GM19467 (cell line): Measurements from ENCODE around the gene PLK2.

Source experiments
- ATAC-seq: cut with Tn5 transposase; IDR thresholded peaks from one replicate; pipeline ENCODE4 v1.9.1; 2021; ENCODE audit warnings: mild to moderate bottlenecking, moderate library complexity; ENCODE audit not compliant: unreplicated experiment

The PLK2 gene

DNA sequence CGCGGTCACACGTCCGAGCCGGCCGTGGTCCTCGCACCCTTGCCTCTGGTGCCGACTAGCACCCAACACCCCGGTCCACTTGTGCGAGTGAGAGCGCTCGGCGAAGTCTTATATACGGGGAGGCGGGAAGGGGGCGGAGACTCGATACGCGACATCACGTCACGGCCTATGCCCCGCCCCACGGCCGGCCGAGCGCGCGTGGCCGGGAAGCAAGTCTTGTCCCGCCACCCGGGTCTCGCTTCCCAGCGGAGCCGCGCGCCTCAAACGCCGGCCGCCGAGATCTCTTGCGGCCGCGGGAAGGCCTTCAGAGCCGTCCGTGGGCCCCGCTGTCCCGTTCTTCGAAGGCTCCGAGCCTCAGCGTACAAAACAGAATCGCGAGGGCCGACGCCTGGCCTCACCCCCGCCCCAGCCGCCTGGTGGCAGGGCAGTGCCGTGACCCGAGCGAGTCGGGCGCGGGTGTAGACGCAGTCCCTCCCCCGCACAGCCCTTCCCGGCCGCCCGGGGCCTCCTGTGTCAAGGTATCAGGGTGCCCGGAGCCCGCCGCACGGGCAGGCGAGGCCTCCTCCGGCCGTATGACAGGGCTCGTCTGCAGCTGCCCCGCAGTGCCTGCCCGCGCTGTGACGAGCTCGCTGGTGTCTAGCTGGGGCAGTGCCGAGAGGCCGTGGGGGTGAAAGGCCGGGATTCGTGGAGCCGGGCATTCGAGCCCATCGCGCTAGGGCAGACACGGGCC, at the start of gene PLK2:
Gene PLK2 (minus strand): TSS at position 85 of the 730 bp plus-strand sequence. CDS start 127 bp downstream, outside the sequence.
- peak; percentile 69 for ATAC-seq

DNA sequence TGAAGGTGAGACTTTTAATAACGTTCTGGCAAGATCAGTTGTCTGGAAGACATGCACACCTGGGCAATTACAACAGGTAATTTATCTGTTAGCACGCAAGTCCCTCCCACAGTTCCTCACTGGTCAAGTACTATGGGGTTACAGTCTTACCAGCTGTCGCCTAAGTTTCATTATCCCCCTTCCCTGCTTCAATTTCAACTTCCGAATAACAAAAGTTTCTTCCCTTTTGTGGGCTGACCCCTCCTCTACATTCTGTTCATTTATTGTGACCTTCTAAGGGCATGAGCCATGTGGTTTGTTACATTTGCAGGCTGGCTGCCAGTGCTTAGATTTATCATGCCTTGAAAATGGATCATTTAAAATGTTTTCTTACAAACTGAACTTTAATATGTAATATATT, 47.8 kb upstream of the PLK2 start:
- ATAC-seq, result no peak

- ATAC-seq, result peak; percentile 83
These were observed 46.2 kb upstream of the PLK2 start for GRCh38 chr5:58505971-58506640.

GRCh38 chr5:58505502-58505901, 45.6 kb upstream of the PLK2 start:
- no peak for ATAC-seq

GRCh38 chr5:58504766-58505165, 44.9 kb upstream of the PLK2 start:
- no peak for ATAC-seq

DNA sequence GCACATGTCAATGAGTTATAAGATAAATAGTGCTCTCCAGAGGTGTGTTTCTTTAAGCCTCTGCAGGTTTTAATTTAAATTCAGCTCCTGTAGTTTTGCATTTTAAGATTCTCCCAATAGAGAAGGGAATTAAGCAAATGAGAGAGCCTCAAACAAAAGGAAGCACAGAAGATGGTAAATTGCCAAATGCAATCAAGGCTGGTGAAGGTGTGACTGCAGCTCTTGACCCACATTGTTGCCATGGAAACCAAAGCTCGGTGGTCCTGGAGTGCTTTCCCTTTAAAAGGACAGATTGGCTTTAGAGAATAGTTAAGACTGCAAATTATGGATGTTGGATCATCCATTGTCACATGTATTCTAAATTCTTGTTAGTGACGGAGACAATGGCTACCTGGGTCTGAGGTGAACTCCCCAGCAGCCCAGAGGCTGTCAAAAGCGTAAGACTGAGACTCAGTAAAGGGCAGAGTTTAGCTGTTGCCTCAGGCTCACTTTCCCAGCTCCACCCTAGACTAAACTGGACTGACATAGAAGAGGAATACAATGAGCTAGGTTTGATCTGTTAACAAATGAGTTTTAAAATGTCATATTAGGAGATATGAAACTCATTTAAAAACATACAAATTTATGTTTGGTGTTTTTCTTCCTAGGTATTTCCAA, 43.6 kb upstream of the PLK2 start:
- no peak for ATAC-seq

GRCh38 chr5:58501778-58502417, 42.0 kb upstream of the PLK2 start:
- no peak for ATAC-seq

DNA sequence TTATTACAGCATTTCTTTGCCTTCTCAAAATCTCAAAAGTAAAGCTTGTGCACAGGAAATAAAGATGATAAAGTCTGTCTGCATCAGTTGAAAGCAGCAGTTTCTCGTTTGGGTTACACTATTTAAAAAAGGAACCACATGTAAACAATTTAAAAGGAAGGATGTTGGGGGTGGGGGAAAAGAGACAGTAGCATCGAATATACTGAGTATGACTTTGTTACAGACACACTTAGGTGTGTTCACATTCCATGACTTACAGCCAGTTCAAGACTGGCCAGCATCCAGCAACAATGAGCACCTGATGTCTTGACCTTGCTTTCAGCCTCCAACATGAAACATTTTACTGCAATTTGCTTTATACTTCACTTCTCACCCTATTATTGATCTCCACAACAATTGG, 40.1 kb upstream of the PLK2 start:
- no peak for ATAC-seq

DNA sequence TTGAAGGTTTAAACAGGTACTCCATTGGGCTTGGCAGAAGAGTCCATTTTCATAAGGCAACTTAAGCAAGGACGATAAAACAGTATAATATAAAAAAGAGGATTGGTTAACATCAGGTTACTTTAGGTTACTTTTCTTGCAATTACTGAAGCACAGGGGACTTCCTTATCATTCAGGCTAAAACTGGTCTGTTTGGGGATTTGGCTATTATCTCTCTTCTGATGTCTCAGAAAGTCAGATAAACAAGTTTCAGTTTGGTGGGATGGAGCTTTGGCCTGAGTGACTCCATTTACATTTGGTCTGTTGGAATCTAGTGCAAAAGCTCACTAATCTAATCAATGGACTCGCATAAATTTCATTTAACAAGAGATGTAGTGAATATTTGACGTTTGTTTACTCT, 39.3 kb upstream of the PLK2 start:
- ATAC-seq, result no peak

DNA sequence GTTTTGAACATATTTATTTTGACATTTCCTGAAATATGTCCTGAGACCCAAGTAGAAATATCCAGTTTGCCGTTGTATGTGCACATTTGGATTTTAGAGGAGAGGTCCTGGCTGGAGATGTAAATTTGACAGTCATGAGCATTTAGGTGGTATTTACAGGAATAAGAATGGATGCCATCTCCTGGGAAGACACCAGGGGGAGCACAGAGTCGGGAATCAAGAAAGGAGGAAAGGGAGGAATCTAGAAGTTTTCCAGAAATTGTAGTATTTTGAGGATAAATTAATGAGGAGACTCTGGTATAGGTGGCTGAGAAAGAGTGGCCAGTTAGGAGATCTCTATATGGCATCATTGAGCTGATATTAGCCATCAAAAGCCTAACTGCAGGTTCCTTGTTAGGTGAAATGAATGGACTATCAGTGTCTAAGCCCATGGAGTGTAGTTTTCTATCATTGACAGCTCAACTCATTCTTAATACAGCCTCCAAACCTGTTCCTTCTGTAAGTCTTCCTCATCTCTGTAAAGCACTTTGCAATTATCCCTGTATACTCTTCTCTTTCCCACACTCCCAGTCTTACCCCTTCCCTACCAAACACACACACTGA, 38.6 kb upstream of the PLK2 start:
- no peak for ATAC-seq

- no peak for ATAC-seq
These were observed 38.0 kb upstream of the PLK2 start for GRCh38 chr5:58497921-58498320.

- ATAC-seq, result no peak
These were observed 37.5 kb upstream of the PLK2 start for GRCh38 chr5:58497386-58497785.

DNA sequence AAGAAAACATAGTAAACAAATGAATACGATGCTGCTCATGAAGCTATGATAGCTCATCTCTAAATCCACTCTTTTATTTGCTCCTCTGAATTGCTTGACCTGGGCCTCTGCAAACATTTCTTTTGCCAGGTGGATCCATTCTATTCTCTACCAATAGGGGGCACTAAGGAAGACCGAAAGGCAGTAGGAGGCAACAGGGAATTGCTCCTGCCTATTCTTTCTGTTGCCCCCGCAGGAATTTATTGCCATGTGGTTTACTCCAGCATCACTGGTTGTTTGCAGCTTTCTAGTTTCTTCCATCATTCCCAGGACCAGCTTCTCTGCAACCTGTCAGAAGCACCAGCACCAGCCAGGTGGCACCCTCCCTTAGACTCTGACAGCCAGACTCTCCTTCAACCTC, 36.6 kb upstream of the PLK2 start:
- ATAC-seq, result no peak

- ATAC-seq, result no peak
These were observed 33.3 kb upstream of the PLK2 start for GRCh38 chr5:58493141-58493540.

- ATAC-seq, result peak; percentile 73
These were observed 31.5 kb upstream of the PLK2 start, which contains the start of gene GAPT for GRCh38 chr5:58491216-58491892. Gene GAPT, plus strand, starts transcription at chr5:58491435. Its CDS starts 3,102 bp downstream, at chr5:58494537.

DNA sequence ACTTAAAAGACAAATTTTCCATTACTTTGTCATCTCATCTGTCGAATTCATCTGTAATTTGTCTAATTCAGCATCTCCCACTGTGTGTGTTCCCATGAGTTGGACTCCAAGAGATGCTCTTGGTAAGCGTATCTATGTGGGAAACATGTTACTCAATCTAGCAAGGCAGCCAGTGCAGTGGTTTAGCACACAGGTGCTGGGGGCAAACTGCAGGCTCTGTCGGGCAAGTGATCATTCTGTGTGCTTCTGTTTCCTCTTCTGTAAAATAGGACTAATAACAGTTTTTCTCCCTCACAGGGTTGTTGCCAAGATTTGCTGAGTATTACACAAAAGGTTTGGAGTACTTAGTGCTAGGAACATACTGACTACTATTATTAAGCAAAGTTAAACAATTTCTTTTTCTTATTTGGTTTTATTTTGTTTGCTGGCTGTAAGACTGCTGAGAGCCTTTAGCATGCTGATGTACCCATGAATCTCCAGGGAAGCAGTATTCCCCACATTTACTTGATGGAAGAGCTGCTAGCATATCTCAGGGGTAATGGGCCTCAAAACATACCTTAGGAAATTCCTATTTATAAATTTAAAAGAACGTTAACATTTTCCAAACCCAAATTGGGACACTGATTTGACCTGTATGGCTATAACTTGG, 30.6 kb upstream of the PLK2 start:
- no peak for ATAC-seq

- no peak for ATAC-seq
These were observed 26.4 kb upstream of the PLK2 start for GRCh38 chr5:58486290-58486689.

GRCh38 chr5:58484505-58484904, 24.6 kb upstream of the PLK2 start:
- ATAC-seq, result no peak

- ATAC-seq, result no peak
These were observed 22.6 kb upstream of the PLK2 start for GRCh38 chr5:58482536-58482935.

DNA sequence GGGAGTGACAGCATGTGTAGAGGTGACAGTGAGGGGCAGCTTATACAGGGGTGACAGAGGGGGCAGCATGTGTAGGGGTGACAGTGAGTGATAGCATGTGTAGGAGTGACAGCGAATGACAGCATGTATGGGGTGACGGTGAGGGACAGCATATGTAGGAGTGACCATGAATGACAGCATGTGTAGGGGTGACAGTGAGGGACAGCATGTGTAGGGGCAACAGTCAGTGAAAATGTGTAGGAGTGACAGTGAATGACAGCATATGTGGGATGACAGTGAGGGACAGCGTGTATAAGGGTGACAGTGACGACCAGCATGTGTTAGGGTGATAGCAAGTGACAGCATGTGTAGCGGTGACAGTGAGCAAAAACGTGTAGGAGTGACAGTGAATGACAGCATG, 21.9 kb upstream of the PLK2 start:
- no peak for ATAC-seq
